Right atrium auricular region (tissue), 2 donors: ENCODE measurements around the gene LIPA. TPM values are rescaled to one million over a fixed set of nuclear protein-coding genes. Genes with fewer than 3 reads are reported as not detected.

Source experiments
- DNase-seq: peaks from one replicate; pipeline ENCODE4 v3.0.0-alpha.2; 2019; ENCODE audit warnings: low spot score
- H3K27ac ChIP-seq, 2 donors: fragments of 200-600 bp; sonication (generic); 1 replicate in 1 of 2; 2 replicates in 1 of 2; pipeline ENCODE4 v1.5.1; 2016 to 2019
- H3K27me3 ChIP-seq, 2 donors: fragments of 200-600 bp; sonication (generic); one replicate each; pipeline versions ENCODE4 v1.5.1 to v1.6.0; 2017 to 2019
- H3K36me3 ChIP-seq: fragments of 200-600 bp; sonication (generic); one replicate; pipeline ENCODE4 v1.5.1; 2016
- H3K4me1 ChIP-seq, 2 donors: fragments of 200-600 bp; sonication (generic); one replicate each; pipeline versions ENCODE4 v1.5.1 to v1.6.0; 2017 to 2019
- H3K4me3 ChIP-seq, 2 donors: fragments of 200-600 bp; sonication (generic); 1 replicate in 1 of 2; 2 replicates in 1 of 2; pipeline ENCODE4 v1.5.1; 2017 to 2019; ENCODE audit warnings: mild to moderate bottlenecking in 1 of 2, moderate library complexity in 1 of 2
- H3K9me3 ChIP-seq, 2 donors: fragments of 200-600 bp; sonication (generic); one replicate each; pipeline ENCODE4 v1.5.1; 2019
- CTCF ChIP-seq, 2 donors: fragments of 200-600 bp; sonication (generic); IDR thresholded peaks; one replicate each; pipeline ENCODE4 v1.5.1; 2019; ENCODE audit warnings: antibody characterized with exemption in 2 of 2
- total RNA-seq, 2 donors: library from RNA; depleted of rRNA; stranded (reverse); fragments of >200 nt; gene quantifications; one replicate each; pipeline ENCODE4 v1.1.0, GENCODE V29; 2016

The LIPA gene
- total RNA-seq, 2 donors from 2014 or later, result 17.6 to 25.7 TPM

GRCh38 chr10:89278034-89278535 is 26.5 kb upstream of the LIPA start:
- H3K36me3 ChIP-seq, result no peaks in the 10 kb centered on the region
- H3K27ac ChIP-seq, result peak overlapping the region; percentile 76 to 79
- H3K4me3 ChIP-seq, result no peak overlapping the region
- H3K4me1 ChIP-seq, result peaks cover 0 to 45% of the 10 kb centered on the region in 2 donors
- DNase-seq, result peak; percentile 76
- TF ChIP-seq CTCF (IDR thresholded peaks at IDR 0.05), result no peak
- H3K9me3 ChIP-seq, result no peaks in the 10 kb centered on the region
- no peaks in the 10 kb centered on the region for H3K27me3 ChIP-seq

GRCh38 chr10:89275383-89275782 is 23.8 kb upstream of the LIPA start:
- Histone ChIP-seq H3K27ac (no peak overlapping the region), H3K4me1 (peaks cover 0 to 40% of the 10 kb centered on the region in 2 donors), H3K27me3 (no peaks in the 10 kb centered on the region), H3K4me3 (no peak overlapping the region), H3K36me3 (no peaks in the 10 kb centered on the region), H3K9me3 (no peaks in the 10 kb centered on the region)
- no peak for TF ChIP-seq CTCF (IDR thresholded peaks at IDR 0.05)
- no peak for DNase-seq

GRCh38 chr10:89274928-89275327 is 23.4 kb upstream of the LIPA start:
- Histone ChIP-seq H3K4me3 (no peak overlapping the region), H3K9me3 (no peaks in the 10 kb centered on the region), H3K4me1 (peaks cover 0 to 41% of the 10 kb centered on the region in 2 donors), H3K27ac (no peak overlapping the region), H3K36me3 (no peaks in the 10 kb centered on the region), H3K27me3 (no peaks in the 10 kb centered on the region)
- TF ChIP-seq CTCF (IDR thresholded peaks at IDR 0.05), result no peak
- DNase-seq, result no peak

- Histone ChIP-seq H3K4me1 (peaks cover 0 to 33% of the 10 kb centered on the region in 2 donors), H3K27me3 (no peaks in the 10 kb centered on the region), H3K9me3 (no peaks in the 10 kb centered on the region), H3K27ac (no peak overlapping the region), H3K36me3 (no peaks in the 10 kb centered on the region), H3K4me3 (no peak overlapping the region)
- no peak for DNase-seq
- TF ChIP-seq CTCF (IDR thresholded peaks at IDR 0.05), result no peak
These were observed 22.1 kb upstream of the LIPA start for GRCh38 chr10:89273680-89274079.

GRCh38 chr10:89271532-89271931 is 20.0 kb upstream of the LIPA start:
- Histone ChIP-seq H3K4me3 (no peak overlapping the region), H3K36me3 (no peaks in the 10 kb centered on the region), H3K27me3 (no peaks in the 10 kb centered on the region), H3K9me3 (no peaks in the 10 kb centered on the region), H3K4me1 (peaks cover 0 to 19% of the 10 kb centered on the region in 2 donors), H3K27ac (no peak overlapping the region)
- no peak for DNase-seq
- no peak for TF ChIP-seq CTCF (IDR thresholded peaks at IDR 0.05)

- no peak for DNase-seq
- Histone ChIP-seq H3K27ac (no peak overlapping the region), H3K4me1 (peaks cover 0 to 13% of the 10 kb centered on the region in 2 donors), H3K9me3 (no peaks in the 10 kb centered on the region), H3K36me3 (no peaks in the 10 kb centered on the region), H3K27me3 (no peaks in the 10 kb centered on the region), H3K4me3 (no peak overlapping the region)
- TF ChIP-seq CTCF (IDR thresholded peaks at IDR 0.05), result no peak
These were observed 18.5 kb upstream of the LIPA start for GRCh38 chr10:89270153-89270483.
